ENCODE results near the gene DUSP16.

DNA sequence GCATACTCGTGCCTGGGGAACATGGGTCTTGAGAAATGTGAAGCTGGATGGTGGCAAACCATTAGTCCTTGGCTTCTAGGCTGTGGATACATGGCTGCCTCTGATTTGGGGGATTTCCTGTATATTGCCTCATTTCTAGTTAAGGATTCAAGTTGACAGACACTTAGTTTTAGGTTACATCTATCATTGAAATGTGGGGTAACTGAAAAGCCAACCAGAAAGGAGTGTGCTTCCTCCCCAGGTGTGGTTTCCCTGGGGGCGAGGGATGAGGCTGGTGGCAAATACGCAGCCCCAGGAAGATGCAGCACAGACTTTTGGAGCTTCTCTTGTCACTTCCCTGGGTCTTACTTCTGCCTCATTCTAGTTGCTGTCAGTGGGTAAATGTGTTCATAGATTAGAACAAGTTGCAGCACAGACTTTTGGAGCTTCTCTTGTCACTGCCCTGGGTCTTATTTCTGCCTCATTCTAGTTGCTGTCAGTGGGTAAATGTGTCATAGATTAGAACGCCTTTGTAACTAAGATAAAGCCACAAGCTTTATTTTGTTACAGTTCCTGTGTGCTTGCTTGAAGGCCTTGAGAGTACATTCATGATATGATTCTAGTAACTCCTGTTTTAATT is 120.7 kb downstream of the DUSP16 start:
- TF ChIP-seq, protein P1, sequence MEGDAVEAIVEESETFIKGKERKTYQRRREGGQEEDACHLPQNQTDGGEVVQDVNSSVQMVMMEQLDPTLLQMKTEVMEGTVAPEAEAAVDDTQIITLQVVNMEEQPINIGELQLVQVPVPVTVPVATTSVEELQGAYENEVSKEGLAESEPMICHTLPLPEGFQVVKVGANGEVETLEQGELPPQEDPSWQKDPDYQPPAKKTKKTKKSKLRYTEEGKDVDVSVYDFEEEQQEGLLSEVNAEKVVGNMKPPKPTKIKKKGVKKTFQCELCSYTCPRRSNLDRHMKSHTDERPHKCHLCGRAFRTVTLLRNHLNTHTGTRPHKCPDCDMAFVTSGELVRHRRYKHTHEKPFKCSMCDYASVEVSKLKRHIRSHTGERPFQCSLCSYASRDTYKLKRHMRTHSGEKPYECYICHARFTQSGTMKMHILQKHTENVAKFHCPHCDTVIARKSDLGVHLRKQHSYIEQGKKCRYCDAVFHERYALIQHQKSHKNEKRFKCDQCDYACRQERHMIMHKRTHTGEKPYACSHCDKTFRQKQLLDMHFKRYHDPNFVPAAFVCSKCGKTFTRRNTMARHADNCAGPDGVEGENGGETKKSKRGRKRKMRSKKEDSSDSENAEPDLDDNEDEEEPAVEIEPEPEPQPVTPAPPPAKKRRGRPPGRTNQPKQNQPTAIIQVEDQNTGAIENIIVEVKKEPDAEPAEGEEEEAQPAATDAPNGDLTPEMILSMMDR (conservative IDR thresholded peaks at IDR 0.05; ENCODE audit: low read depth in 2 of 2) = no peak
- TF ChIP-seq, protein P2, sequence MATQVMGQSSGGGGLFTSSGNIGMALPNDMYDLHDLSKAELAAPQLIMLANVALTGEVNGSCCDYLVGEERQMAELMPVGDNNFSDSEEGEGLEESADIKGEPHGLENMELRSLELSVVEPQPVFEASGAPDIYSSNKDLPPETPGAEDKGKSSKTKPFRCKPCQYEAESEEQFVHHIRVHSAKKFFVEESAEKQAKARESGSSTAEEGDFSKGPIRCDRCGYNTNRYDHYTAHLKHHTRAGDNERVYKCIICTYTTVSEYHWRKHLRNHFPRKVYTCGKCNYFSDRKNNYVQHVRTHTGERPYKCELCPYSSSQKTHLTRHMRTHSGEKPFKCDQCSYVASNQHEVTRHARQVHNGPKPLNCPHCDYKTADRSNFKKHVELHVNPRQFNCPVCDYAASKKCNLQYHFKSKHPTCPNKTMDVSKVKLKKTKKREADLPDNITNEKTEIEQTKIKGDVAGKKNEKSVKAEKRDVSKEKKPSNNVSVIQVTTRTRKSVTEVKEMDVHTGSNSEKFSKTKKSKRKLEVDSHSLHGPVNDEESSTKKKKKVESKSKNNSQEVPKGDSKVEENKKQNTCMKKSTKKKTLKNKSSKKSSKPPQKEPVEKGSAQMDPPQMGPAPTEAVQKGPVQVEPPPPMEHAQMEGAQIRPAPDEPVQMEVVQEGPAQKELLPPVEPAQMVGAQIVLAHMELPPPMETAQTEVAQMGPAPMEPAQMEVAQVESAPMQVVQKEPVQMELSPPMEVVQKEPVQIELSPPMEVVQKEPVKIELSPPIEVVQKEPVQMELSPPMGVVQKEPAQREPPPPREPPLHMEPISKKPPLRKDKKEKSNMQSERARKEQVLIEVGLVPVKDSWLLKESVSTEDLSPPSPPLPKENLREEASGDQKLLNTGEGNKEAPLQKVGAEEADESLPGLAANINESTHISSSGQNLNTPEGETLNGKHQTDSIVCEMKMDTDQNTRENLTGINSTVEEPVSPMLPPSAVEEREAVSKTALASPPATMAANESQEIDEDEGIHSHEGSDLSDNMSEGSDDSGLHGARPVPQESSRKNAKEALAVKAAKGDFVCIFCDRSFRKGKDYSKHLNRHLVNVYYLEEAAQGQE (IDR thresholded peaks at IDR 0.05; ENCODE audit: unreplicated experiment) = no peak

Data from GM23338 (cell line).